ENCODE measurements around the gene ZDHHC12.

ZDHHC12 gene

GRCh38 chr9:128765499-128765898 lies 41.6 kb upstream of the ZDHHC12 start:
- no peak for TF ChIP-seq ZFX (IDR thresholded peaks at IDR 0.05)
- TF ChIP-seq CTCF (conservative IDR thresholded peaks at IDR 0.05), result no peak
- no peak overlapping the region for H3K27ac ChIP-seq

GRCh38 chr9:128764361-128764760 lies 40.4 kb upstream of the ZDHHC12 start:
- H3K27ac ChIP-seq, result no peak overlapping the region
- TF ChIP-seq ZFX (IDR thresholded peaks at IDR 0.05), result no peak
- TF ChIP-seq CTCF (conservative IDR thresholded peaks at IDR 0.05), result no peak

- no peak for TF ChIP-seq ZFX (IDR thresholded peaks at IDR 0.05)
- TF ChIP-seq CTCF (conservative IDR thresholded peaks at IDR 0.05), result no peak
- no peak overlapping the region for H3K27ac ChIP-seq
Measured at GRCh38 chr9:128762671-128763449, 38.9 kb upstream of the ZDHHC12 start.

- TF ChIP-seq CTCF (conservative IDR thresholded peaks at IDR 0.05) (no peak), ZFX (IDR thresholded peaks at IDR 0.05) (no peak)
- H3K27ac ChIP-seq, result no peak overlapping the region
Measured at GRCh38 chr9:128757602-128758001, 33.7 kb upstream of the ZDHHC12 start.

GRCh38 chr9:128753627-128754026 lies 29.7 kb upstream of the ZDHHC12 start:
- no peak for TF ChIP-seq ZFX (IDR thresholded peaks at IDR 0.05)
- H3K27ac ChIP-seq, result no peak overlapping the region

GRCh38 chr9:128750926-128751595 lies 27.1 kb upstream of the ZDHHC12 start:
- H3K27ac ChIP-seq, result no peak overlapping the region
- TF ChIP-seq CTCF (conservative IDR thresholded peaks at IDR 0.05) (no peak), ZFX (IDR thresholded peaks at IDR 0.05) (no peak)

- TF ChIP-seq ZFX (IDR thresholded peaks at IDR 0.05) (no peak), CTCF (conservative IDR thresholded peaks at IDR 0.05) (no peak)
- no peak overlapping the region for H3K27ac ChIP-seq
Measured at GRCh38 chr9:128747241-128747640, 23.3 kb upstream of the ZDHHC12 start.
